ENCODE results near the gene ENTPD1. TPM values are rescaled to one million over a fixed set of nuclear protein-coding genes. Genes with fewer than 3 reads are reported as not detected.

The ENTPD1 gene
- total and polyA plus RNA-seq, 12 donors: 4.5 to 35.2 (median 18.3) TPM

DNA sequence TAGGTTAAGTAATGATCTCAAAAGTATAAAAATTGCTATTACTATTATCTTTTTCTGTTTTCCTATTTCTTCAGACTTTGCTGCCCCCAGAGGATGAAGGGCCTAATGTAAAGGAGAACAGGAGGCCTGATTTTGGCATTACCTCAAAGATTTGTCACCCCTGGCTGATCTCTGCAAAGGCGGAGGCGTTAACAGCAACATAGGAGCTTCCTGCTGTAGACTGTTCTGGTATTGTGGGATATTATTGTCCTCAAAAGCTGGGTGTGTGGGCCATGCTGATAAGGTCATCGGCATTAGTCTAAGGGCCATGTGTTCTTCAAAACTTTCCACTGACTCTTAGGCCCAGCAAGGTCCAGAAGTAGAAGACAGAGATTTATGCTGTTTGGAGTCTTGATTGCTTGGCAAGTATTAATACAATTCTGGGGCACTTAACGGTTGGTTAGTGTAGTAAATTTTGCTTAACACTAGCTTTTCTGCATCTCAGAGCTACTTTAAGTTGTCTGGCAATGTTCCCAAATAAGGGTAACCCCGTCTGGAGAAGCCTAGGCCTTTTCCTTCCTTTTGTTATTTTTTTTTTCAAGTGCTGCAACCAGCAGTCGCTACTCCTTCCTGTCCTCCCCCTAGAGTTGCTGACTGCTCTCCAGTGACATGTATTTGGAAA, 14.0 kb upstream of the ENTPD1 start:
- WGBS, 4 donors: 32 to 42% (median 40%) methylated on average over 6 of the region's 6 CpGs
- peak overlapping the region in 4 of 5 donors; percentile 16 to 68 (median 46) for H3K27ac ChIP-seq
- no peak overlapping the region for H3K4me3 ChIP-seq

DNA sequence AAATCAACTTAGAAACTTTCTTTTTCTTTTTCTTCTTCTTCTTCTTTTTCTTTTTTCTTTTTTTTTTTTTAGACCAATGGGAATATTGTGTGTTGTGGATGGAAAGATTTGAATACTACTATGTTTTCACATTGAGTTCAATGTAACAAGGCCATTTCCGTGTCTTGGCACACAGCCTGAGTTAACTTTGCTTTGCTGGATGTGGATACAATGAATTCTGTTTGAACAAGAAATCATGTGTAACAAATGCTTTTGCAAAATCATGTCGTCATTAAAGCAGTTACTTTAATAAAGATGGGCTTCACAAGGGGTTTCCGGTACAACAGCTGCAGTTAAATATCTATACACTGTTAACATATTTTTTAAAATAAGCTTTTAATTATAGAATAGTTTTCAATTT, 13.5 kb upstream of the ENTPD1 start:
- DNase-seq: peak; percentile 23 to 76 (median 40)
- Histone ChIP-seq H3K36me3 (replicated peaks in 1 of 2) (no peaks in the 10 kb centered on the region), H3K27ac (peak overlapping the region in 3 of 5 donors; percentile 15 to 56 (median 36)), H3K27me3 (no peaks in the 10 kb centered on the region), H3K4me3 (no peak overlapping the region), H3K9me3 (replicated peaks in 1 of 3) (no peaks in the 10 kb centered on the region), H3K4me1 (replicated peaks in 1 of 2) (peaks cover 0 to 10% of the 10 kb centered on the region in 2 donors)
- WGBS, 4 donors: 31 to 44% (median 37%) methylated on average over 3 of the region's 3 CpGs
- intact Hi-C loops (cut with DNase I): no loop called here
- TF ChIP-seq, protein P1, sequence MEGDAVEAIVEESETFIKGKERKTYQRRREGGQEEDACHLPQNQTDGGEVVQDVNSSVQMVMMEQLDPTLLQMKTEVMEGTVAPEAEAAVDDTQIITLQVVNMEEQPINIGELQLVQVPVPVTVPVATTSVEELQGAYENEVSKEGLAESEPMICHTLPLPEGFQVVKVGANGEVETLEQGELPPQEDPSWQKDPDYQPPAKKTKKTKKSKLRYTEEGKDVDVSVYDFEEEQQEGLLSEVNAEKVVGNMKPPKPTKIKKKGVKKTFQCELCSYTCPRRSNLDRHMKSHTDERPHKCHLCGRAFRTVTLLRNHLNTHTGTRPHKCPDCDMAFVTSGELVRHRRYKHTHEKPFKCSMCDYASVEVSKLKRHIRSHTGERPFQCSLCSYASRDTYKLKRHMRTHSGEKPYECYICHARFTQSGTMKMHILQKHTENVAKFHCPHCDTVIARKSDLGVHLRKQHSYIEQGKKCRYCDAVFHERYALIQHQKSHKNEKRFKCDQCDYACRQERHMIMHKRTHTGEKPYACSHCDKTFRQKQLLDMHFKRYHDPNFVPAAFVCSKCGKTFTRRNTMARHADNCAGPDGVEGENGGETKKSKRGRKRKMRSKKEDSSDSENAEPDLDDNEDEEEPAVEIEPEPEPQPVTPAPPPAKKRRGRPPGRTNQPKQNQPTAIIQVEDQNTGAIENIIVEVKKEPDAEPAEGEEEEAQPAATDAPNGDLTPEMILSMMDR (IDR thresholded peaks at IDR 0.05): no peak
- no peak for TF ChIP-seq POLR2A (IDR thresholded peaks at IDR 0.05)

More for the DNA sequence above, 14.0 kb upstream of the ENTPD1 start:
- no peak for TF ChIP-seq POLR2A (IDR thresholded peaks at IDR 0.05)
- TF ChIP-seq, protein P1 (IDR thresholded peaks at IDR 0.05): peak in 1 of 6 experiments; percentile 14
- no peaks in the 10 kb centered on the region for H3K27me3 ChIP-seq
- H3K36me3 ChIP-seq (replicated peaks in 1 of 2): no peaks in the 10 kb centered on the region
- peaks cover 0 to 10% of the 10 kb centered on the region in 2 donors for H3K4me1 ChIP-seq (replicated peaks in 1 of 2)
- peak in 6 of 7 donors; percentile 19 to 73 (median 40) for DNase-seq
- H3K9me3 ChIP-seq (replicated peaks in 1 of 3): no peaks in the 10 kb centered on the region
- intact Hi-C loops (cut with DNase I): no loop called here

DNA sequence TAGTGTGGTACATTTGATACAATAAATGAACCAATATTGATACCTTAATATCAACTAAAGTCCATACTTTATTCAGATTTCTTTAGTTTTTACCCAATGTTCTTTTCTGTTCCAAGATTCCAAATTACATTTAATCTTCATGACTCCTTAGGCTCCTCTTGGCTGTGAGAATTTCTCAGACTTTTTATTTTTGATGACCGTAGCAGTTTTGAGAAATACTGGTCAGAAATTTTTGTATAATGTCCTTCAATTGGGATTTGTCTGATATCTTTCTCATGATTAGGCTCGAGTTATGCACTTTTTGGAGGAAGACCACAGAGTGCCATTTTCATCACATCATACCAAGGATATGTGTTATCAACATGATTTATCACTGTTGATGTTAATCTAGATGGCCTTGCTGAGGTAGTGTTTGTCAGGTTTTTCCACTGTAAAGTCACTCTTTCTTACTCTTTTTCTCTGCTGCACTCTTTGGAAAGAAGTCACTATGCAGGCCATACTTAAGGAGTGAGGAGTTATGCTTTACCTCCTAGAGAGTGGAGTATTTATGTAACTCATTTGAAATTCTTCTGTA, 12.9 kb upstream of the ENTPD1 start:
- no peak for DNase-seq
- no peak for TF ChIP-seq POLR2A (IDR thresholded peaks at IDR 0.05)
- TF ChIP-seq, protein P1 (IDR thresholded peaks at IDR 0.05): no peak
- Histone ChIP-seq H3K9me3 (replicated peaks in 1 of 3) (no peaks in the 10 kb centered on the region), H3K4me3 (no peak overlapping the region), H3K4me1 (replicated peaks in 1 of 2) (peaks cover 0 to 10% of the 10 kb centered on the region in 2 donors), H3K27me3 (no peaks in the 10 kb centered on the region), H3K27ac (peak overlapping the region in 3 of 5 donors; percentile 6 to 56 (median 15)), H3K36me3 (replicated peaks in 1 of 2) (no peaks in the 10 kb centered on the region)
- intact Hi-C loops (cut with DNase I): no loop called here
- 51 to 62% (median 54%) methylated on average over 2 of the region's 2 CpGs for WGBS, 4 donors

DNA sequence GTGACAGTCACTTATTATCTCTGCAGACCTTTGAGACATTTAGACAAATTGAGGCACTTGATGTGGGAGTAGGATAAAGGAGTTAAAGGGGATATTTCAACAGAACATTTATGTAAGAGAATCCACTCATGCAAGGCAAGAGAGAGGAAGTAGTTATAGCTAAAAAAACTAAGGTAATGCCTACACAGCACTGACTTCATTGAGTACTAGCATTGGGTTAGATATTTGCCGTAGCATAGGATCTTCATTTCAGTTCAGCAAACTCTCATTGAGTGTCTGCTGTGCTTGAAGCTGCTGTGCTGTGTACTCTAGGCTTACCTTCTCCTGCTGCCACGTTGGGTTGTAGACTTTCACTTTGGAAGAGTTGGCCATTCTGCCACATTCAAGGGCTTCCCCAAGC, 10.5 kb upstream of the ENTPD1 start:
- Histone ChIP-seq H3K4me3 (no peak overlapping the region), H3K27ac (no peak overlapping the region), H3K36me3 (replicated peaks in 1 of 2) (no peaks in the 10 kb centered on the region), H3K27me3 (no peaks in the 10 kb centered on the region), H3K9me3 (replicated peaks in 1 of 3) (no peaks in the 10 kb centered on the region), H3K4me1 (replicated peaks in 1 of 2) (peaks cover 0 to 10% of the 10 kb centered on the region in 2 donors)
- TF ChIP-seq, protein P1 (IDR thresholded peaks at IDR 0.05): no peak
- no peak for TF ChIP-seq POLR2A (IDR thresholded peaks at IDR 0.05)
- DNase-seq: no peak
- 67 to 83% (median 73%) methylated on average over 2 of the region's 2 CpGs for WGBS, 4 donors
- intact Hi-C loops (cut with DNase I): no loop called here

Data from adrenal gland (tissue), 12 donors.